Subcutaneous adipose tissue (tissue), 4 donors: ENCODE data around the gene RALGPS2. TPM values are rescaled to one million over a fixed set of nuclear protein-coding genes. Genes with fewer than 3 reads are reported as not detected.

ENCODE experiments used
- CTCF ChIP-seq: fragments of 450-650 bp; IDR thresholded peaks from one replicate; pipeline ENCODE4 v1.5.1; 2016; ENCODE audit warnings: low read depth, mild to moderate bottlenecking, control low read depth, antibody characterized with exemption, moderate library complexity
- total RNA-seq, 4 donors: library from RNA; depleted of rRNA; stranded (reverse); fragments of >200 nt; gene quantifications; one replicate each; pipeline ENCODE4 v1.1.0, GENCODE V29; 2016

Gene RALGPS2
- total RNA-seq, result 10 to 100 TPM; 11.7 to 14.8 (median 12.8) TPM

- TF ChIP-seq CTCF, result no peak
Observed at GRCh38 chr1:178724728-178725465, at the start of gene RALGPS2. Gene RALGPS2, plus strand, starts transcription at chr1:178725244. Its CDS starts 51,521 bp downstream, at chr1:178776765.

- no peak for TF ChIP-seq CTCF
Observed at GRCh38 chr1:178679237-178679636, 45.8 kb upstream of the RALGPS2 start.

GRCh38 chr1:178682429-178682828 is 42.6 kb upstream of the RALGPS2 start:
- TF ChIP-seq CTCF, result no peak

- TF ChIP-seq CTCF, result no peak
Observed at GRCh38 chr1:178682886-178683285, 42.2 kb upstream of the RALGPS2 start.

GRCh38 chr1:178683291-178683690 is 41.8 kb upstream of the RALGPS2 start:
- TF ChIP-seq CTCF, result no peak

GRCh38 chr1:178684111-178684510 is 40.9 kb upstream of the RALGPS2 start:
- TF ChIP-seq CTCF, result no peak

- no peak for TF ChIP-seq CTCF
Observed at GRCh38 chr1:178684542-178685000, 40.5 kb upstream of the RALGPS2 start.
